ENCODE results near the gene LCE1F. TPM values are rescaled to one million over a fixed set of nuclear protein-coding genes. Genes with fewer than 3 reads are reported as not detected.

The LCE1F gene
- total RNA-seq, 1 donor from 2014 or later = not detected

- Mint-ChIP-seq H3K27me3 (ENCODE audit: unreplicated experiment) (peaks cover 4% of the 10 kb centered on the region), H3K36me3 (ENCODE audit: unreplicated experiment) (no peaks in the 10 kb centered on the region), H3K4me1 (ENCODE audit: low read depth, unreplicated experiment) (no peaks in the 10 kb centered on the region), H3K27ac (ENCODE audit: unreplicated experiment) (no peak overlapping the region), H3K9me3 (ENCODE audit: unreplicated experiment) (no peaks in the 10 kb centered on the region), H3K4me3 (ENCODE audit: unreplicated experiment) (no peak overlapping the region)
- DNase-seq = no peak
- TF ChIP-seq, protein P1, sequence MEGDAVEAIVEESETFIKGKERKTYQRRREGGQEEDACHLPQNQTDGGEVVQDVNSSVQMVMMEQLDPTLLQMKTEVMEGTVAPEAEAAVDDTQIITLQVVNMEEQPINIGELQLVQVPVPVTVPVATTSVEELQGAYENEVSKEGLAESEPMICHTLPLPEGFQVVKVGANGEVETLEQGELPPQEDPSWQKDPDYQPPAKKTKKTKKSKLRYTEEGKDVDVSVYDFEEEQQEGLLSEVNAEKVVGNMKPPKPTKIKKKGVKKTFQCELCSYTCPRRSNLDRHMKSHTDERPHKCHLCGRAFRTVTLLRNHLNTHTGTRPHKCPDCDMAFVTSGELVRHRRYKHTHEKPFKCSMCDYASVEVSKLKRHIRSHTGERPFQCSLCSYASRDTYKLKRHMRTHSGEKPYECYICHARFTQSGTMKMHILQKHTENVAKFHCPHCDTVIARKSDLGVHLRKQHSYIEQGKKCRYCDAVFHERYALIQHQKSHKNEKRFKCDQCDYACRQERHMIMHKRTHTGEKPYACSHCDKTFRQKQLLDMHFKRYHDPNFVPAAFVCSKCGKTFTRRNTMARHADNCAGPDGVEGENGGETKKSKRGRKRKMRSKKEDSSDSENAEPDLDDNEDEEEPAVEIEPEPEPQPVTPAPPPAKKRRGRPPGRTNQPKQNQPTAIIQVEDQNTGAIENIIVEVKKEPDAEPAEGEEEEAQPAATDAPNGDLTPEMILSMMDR (IDR thresholded peaks at IDR 0.05; ENCODE audit: partially characterized antibody, unreplicated experiment) = no peak
Measured at GRCh38 chr1:152758636-152759035, 16.3 kb upstream of the LCE1F start.

- no peak for DNase-seq
- Mint-ChIP-seq H3K36me3 (ENCODE audit: unreplicated experiment) (no peaks in the 10 kb centered on the region), H3K4me3 (ENCODE audit: unreplicated experiment) (no peak overlapping the region), H3K27me3 (ENCODE audit: unreplicated experiment) (peaks cover 4% of the 10 kb centered on the region), H3K9me3 (ENCODE audit: unreplicated experiment) (no peaks in the 10 kb centered on the region), H3K27ac (ENCODE audit: unreplicated experiment) (no peak overlapping the region), H3K4me1 (ENCODE audit: low read depth, unreplicated experiment) (no peaks in the 10 kb centered on the region)
- TF ChIP-seq, protein P1 (IDR thresholded peaks at IDR 0.05; ENCODE audit: partially characterized antibody, unreplicated experiment) = no peak
Measured at GRCh38 chr1:152759453-152760173, 15.3 kb upstream of the LCE1F start.

- TF ChIP-seq, protein P1 (IDR thresholded peaks at IDR 0.05; ENCODE audit: partially characterized antibody, unreplicated experiment) = no peak
- DNase-seq = no peak
- Mint-ChIP-seq H3K9me3 (ENCODE audit: unreplicated experiment) (no peaks in the 10 kb centered on the region), H3K4me1 (ENCODE audit: low read depth, unreplicated experiment) (no peaks in the 10 kb centered on the region), H3K36me3 (ENCODE audit: unreplicated experiment) (no peaks in the 10 kb centered on the region), H3K27me3 (ENCODE audit: unreplicated experiment) (peaks cover 4% of the 10 kb centered on the region), H3K27ac (ENCODE audit: unreplicated experiment) (no peak overlapping the region), H3K4me3 (ENCODE audit: unreplicated experiment) (no peak overlapping the region)
Measured at GRCh38 chr1:152760551-152761190, 14.3 kb upstream of the LCE1F start.

GRCh38 chr1:152761609-152762213 lies 13.2 kb upstream of the LCE1F start:
- no peaks in the 10 kb centered on the region for H3K9me3 Mint-ChIP-seq (ENCODE audit: unreplicated experiment)
- TF ChIP-seq, protein P1 (IDR thresholded peaks at IDR 0.05; ENCODE audit: partially characterized antibody, unreplicated experiment) = no peak
- no peak for DNase-seq
- peaks cover 4% of the 10 kb centered on the region for H3K27me3 Mint-ChIP-seq (ENCODE audit: unreplicated experiment)
- no peak overlapping the region for H3K4me3 Mint-ChIP-seq (ENCODE audit: unreplicated experiment)
- no peaks in the 10 kb centered on the region for H3K36me3 Mint-ChIP-seq (ENCODE audit: unreplicated experiment)
- no peak overlapping the region for H3K27ac Mint-ChIP-seq (ENCODE audit: unreplicated experiment)
- H3K4me1 Mint-ChIP-seq (ENCODE audit: low read depth, unreplicated experiment) = no peaks in the 10 kb centered on the region

Data from glutamatergic neuron (in vitro differentiated cells).